SK-N-SH (cell line): ENCODE results near the gene NNAT.

ENCODE experiments used
- CHD2 ChIP-seq: fragments of 150-350 bp; IDR thresholded peaks from 2 replicates; pipeline ENCODE4 v1.6.1; 2018; ENCODE audit warnings: low read length; ENCODE audit not compliant: partially characterized antibody
- EP300 ChIP-seq, 2 experiments: IDR thresholded peaks; 2 replicates each; pipeline versions ENCODE4 v1.4.0 to v1.6.1; 2012; ENCODE audit warnings: borderline replicate concordance in 1 of 2, low read depth in 1 of 2, low read length in 1 of 2
- EZH2phosphoT487 ChIP-seq: fragments of 200-600 bp; sonication (generic); IDR thresholded peaks from 2 replicates; pipeline ENCODE4 v1.6.1; 2017; ENCODE audit warnings: low read depth, mixed run types, mild to moderate bottlenecking, antibody characterized with exemption, moderate library complexity, borderline replicate concordance
- GABPA ChIP-seq: IDR thresholded peaks from 2 replicates; pipeline ENCODE4 v1.4.0; 2012; ENCODE audit warnings: low read depth, mild to moderate bottlenecking
- NFIC ChIP-seq: IDR thresholded peaks from 2 replicates; pipeline ENCODE4 v1.4.0; 2012; ENCODE audit warnings: borderline replicate concordance
- POLR2AphosphoS5 ChIP-seq: IDR thresholded peaks from 2 replicates; pipeline ENCODE4 v1.6.1; 2012; ENCODE audit warnings: low read depth, low read length
- RAD21 ChIP-seq: IDR thresholded peaks from 2 replicates; pipeline ENCODE4 v1.6.1; 2012; ENCODE audit warnings: mild to moderate bottlenecking, low read length
- SIN3A ChIP-seq: IDR thresholded peaks from 2 replicates; pipeline ENCODE4 v1.6.1; 2012; ENCODE audit warnings: low read depth, mild to moderate bottlenecking, low read length, moderate library complexity, borderline replicate concordance
- SMC3 ChIP-seq: IDR thresholded peaks from 2 replicates; pipeline ENCODE4 v1.6.1; 2012; ENCODE audit warnings: low read depth, low read length, improper control_type of control experiment
- TAF1 ChIP-seq: IDR thresholded peaks from 2 replicates; pipeline ENCODE4 v1.6.1; 2012; ENCODE audit warnings: low read depth, mild to moderate bottlenecking, low read length, moderate library complexity, borderline replicate concordance
- TEAD4 ChIP-seq: IDR thresholded peaks from 2 replicates; pipeline ENCODE4 v1.4.0; 2012; ENCODE audit warnings: mild to moderate bottlenecking, borderline replicate concordance; ENCODE audit not compliant: insufficient read depth
- TF ChIP-seq, protein P1 (sequence below): IDR thresholded peaks from 2 replicates; pipeline ENCODE4 v1.4.0; 2012; ENCODE audit warnings: low read depth
- TF ChIP-seq, protein P2 (sequence below): fragments of 200-600 bp; sonication (generic); IDR thresholded peaks from 2 replicates; pipeline ENCODE4 v1.6.1; 2017; ENCODE audit warnings: antibody characterized with exemption, mild to moderate bottlenecking, moderate library complexity

DNA sequence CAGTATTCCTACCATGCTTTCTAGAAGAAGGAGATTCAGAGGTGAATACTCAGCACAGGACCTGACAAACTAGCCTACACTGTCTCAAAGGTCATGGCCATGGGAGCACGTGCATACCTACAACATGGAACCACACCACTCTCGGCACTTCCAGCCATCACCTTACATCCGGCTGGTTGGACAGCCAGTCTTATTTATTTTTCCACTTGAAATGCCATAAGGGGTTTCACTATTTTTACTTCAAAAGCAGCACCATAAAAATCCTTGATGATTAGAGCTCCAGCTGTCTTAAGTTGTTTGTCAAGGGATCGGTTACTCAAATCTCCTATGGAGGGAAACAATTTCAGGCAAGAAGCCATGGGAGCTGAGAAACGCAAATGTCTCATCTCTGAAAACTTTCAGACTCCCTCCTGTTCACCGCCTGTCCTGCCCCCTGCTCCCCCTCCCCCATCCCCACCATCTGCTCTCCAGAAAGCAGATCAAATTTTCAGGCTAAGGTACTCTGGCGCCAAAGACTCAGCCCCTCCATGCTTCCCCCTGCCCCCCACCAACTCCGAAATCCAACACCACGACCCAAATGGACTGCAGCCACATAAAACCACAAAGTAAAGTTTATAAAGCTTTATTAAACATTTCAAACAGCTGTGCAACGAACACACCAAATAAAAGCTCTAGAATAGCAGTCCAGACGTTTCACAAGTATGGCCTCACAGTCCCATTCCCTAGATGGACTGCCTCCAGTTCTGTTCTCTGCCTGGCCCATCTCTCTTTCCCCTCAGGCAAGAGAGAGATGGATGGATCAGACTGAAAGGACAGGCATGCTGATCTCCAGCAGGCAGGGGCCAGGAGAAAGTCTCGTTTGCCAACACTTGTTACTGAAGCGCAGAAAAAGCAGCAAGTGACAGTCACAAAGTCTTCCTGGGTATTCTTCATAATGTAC is 4.0 kb upstream of the NNAT start:
- TF ChIP-seq TAF1 (no peak), NFIC (no peak), EZH2phosphoT487 (no peak), TEAD4 (no peak), POLR2AphosphoS5 (no peak), SIN3A (no peak), SMC3 (no peak), GABPA (no peak), RAD21 (no peak), EP300 (IDR thresholded peaks at IDR 0.05; ENCODE audit: borderline replicate concordance in 1 of 2, low read depth in 1 of 2, low read length in 1 of 2) (no peak), CHD2 (no peak)
- TF ChIP-seq, protein P1, sequence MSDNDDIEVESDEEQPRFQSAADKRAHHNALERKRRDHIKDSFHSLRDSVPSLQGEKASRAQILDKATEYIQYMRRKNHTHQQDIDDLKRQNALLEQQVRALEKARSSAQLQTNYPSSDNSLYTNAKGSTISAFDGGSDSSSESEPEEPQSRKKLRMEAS, result no peak
- TF ChIP-seq, protein P2, sequence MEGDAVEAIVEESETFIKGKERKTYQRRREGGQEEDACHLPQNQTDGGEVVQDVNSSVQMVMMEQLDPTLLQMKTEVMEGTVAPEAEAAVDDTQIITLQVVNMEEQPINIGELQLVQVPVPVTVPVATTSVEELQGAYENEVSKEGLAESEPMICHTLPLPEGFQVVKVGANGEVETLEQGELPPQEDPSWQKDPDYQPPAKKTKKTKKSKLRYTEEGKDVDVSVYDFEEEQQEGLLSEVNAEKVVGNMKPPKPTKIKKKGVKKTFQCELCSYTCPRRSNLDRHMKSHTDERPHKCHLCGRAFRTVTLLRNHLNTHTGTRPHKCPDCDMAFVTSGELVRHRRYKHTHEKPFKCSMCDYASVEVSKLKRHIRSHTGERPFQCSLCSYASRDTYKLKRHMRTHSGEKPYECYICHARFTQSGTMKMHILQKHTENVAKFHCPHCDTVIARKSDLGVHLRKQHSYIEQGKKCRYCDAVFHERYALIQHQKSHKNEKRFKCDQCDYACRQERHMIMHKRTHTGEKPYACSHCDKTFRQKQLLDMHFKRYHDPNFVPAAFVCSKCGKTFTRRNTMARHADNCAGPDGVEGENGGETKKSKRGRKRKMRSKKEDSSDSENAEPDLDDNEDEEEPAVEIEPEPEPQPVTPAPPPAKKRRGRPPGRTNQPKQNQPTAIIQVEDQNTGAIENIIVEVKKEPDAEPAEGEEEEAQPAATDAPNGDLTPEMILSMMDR, result no peak
